Measurements from ENCODE around the gene HPCAL1.

DNA sequence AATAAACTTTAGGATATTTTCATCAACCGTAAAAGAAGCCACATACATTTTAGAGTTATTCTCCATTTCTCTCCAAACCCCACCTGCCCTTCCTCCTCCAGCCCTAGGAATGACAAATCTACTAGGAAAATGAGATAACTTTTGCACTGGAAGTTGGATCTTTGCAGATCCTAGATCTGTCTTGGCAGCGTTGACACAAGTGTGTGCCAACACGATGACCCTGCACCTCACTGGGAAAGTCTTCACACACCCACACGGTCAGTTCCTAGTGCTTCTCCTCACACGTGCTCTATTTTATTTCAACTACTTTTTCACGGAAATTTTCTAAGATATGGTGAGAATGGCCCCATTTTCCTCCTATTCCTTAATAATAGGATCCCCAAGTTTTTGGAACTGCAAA is 14.1 kb upstream of the HPCAL1 start:
- no peak for TF ChIP-seq POLR2A (IDR thresholded peaks at IDR 0.05; ENCODE audit: low read depth, low read length)
- TF ChIP-seq NFE2L2 (IDR thresholded peaks at IDR 0.05; ENCODE audit: low read depth, low read length): no peak
- no peak for TF ChIP-seq CTCF (conservative IDR thresholded peaks at IDR 0.05; ENCODE audit: low read depth, low read length)
- TF ChIP-seq MXI1 (IDR thresholded peaks at IDR 0.05; ENCODE audit: borderline replicate concordance, low read depth, low read length): no peak
- TF ChIP-seq ELK1 (IDR thresholded peaks at IDR 0.05; ENCODE audit: borderline replicate concordance, low read depth, low read length): no peak
- TF ChIP-seq MAFK (IDR thresholded peaks at IDR 0.05; ENCODE audit: low read depth, low read length): no peak
- no peak for TF ChIP-seq MAZ (IDR thresholded peaks at IDR 0.05; ENCODE audit: borderline replicate concordance, low read depth, low read length)
- no peak for TF ChIP-seq RCOR1 (IDR thresholded peaks at IDR 0.05; ENCODE audit: insufficient replicate concordance, low read length)
